Right cardiac atrium (tissue), 5 donors: ENCODE data around the gene HES4. TPM values are rescaled to one million over a fixed set of nuclear protein-coding genes. Genes with fewer than 3 reads are reported as not detected.
"Not testable (repeated sequence)": the region's sequence is repeated elsewhere in the genome, so short reads cannot be mapped to it uniquely, and the experiment has no call there.

ENCODE experiments used
- ATAC-seq, 2 donors: fragments of 200-7000 bp; cut with Tn5 transposase; one replicate each; pipeline versions ENCODE4 v1.8.0 to v1.9.1; 2020; ENCODE audit warnings: moderate library complexity in 2 of 2, mild to moderate bottlenecking in 1 of 2
- DNase-seq, 3 donors: peaks; one replicate each; pipeline ENCODE4 v3.0.0-alpha.2; 2020
- H3K27ac ChIP-seq: one replicate; pipeline ENCODE4 v1.5.1; 2013; ENCODE audit warnings: mild to moderate bottlenecking, low read length, control low read depth, moderate library complexity
- H3K27me3 ChIP-seq: one replicate; pipeline ENCODE4 v1.6.1; 2013; ENCODE audit not compliant: control insufficient read depth, insufficient read depth
- H3K4me1 ChIP-seq: one replicate; pipeline ENCODE4 v1.6.1; 2013; ENCODE audit warnings: low read length; ENCODE audit not compliant: control insufficient read depth, insufficient read depth
- H3K4me3 ChIP-seq: one replicate; pipeline ENCODE4 v1.5.1; 2013; ENCODE audit warnings: low read length, control low read depth
- H3K9me3 ChIP-seq: one replicate; pipeline ENCODE4 v1.6.1; 2013; ENCODE audit warnings: low read length; ENCODE audit not compliant: control insufficient read depth
- WGBS: extraction: QIAGEN DNeasy Blood & Tissue Kit; methylation state at CpG from one replicate; pipeline ENCODE4 v1.1.7; 2013; 5-methylcytosine and 5-hydroxymethylcytosine counted together
- intact Hi-C, 4 donors: fragments of 100-400 bp; cut with DNase I; formaldehyde crosslinking; loops; one replicate each; pipeline versions ENCODE4 v1.11.0 to v1.14.0; 2022 to 2023
- polyA plus RNA-seq: library from polyadenylated mRNA; stranded (reverse); fragments of 200-250 nt; gene quantifications from one replicate; pipeline ENCODE4 v1.2.3, GENCODE V29; 2013
- total RNA-seq, 4 donors: library from RNA; stranded (reverse); fragmentation: NEBNext Ultra II Directional; extraction: Animal tissue kit (Norgen Biotek cat#: 25700); gene quantifications; one replicate each; pipeline ENCODE4 v1.2.1, GENCODE V29; 2021
- donor health status: healthy with polysubstance abuse.
- donor health status: DM: no; HTN: yes; CAD: no.
- donor health status: DM: no; HTN: no; CAD: no.
- donor health status: DM: no; HTN: yes; CAD: no; lungs with severe emphysema.
- donor health status: DM: yes; HTN: yes; CAD: no.

Gene HES4
- total and polyA plus RNA-seq, 5 donors, result 25.7 to 62.5 (median 38.2) TPM

DNA sequence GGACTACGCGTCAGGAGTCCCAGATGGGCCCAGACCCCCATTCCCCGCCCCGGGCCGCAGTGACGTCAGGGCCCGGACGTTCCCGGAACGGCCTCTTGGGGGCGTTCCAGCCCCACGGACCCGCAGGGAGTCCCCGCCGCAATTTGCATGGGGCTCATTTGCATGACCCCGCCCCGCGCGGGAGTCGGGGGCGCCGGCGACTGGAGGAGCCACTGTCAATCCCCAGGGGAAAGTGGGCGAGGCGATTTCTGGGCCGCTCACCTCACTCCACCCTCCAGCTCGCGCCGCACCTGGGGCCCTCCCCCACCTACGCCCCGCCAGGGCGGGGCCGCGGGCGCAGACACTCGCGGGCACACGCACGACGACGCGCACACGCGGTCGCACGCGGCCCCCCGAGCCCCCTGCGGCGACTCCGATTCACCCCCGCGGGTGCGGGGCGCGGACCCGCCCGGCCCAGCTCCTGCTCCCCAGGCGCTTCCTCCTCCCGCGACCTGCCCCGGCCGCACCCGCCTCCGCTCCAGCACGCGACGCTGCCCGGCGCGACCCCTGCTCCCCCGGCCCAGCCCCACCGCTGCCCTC lies 33.2 kb upstream of the HES4 start:
- no peak overlapping the region for H3K27ac ChIP-seq
- H3K4me1 ChIP-seq, result no peaks in the 10 kb centered on the region
- 9% methylated on average over 73 of the region's 73 CpGs for WGBS
- H3K9me3 ChIP-seq, result no peaks in the 10 kb centered on the region
- intact Hi-C loops, result no loop called here
- DNase-seq (peak; percentile 78 to 91 (median 89)), ATAC-seq (peak; percentile 76 to 79)
- peak overlapping the region; percentile 46 for H3K4me3 ChIP-seq
- H3K27me3 ChIP-seq, result no peaks in the 10 kb centered on the region

DNA sequence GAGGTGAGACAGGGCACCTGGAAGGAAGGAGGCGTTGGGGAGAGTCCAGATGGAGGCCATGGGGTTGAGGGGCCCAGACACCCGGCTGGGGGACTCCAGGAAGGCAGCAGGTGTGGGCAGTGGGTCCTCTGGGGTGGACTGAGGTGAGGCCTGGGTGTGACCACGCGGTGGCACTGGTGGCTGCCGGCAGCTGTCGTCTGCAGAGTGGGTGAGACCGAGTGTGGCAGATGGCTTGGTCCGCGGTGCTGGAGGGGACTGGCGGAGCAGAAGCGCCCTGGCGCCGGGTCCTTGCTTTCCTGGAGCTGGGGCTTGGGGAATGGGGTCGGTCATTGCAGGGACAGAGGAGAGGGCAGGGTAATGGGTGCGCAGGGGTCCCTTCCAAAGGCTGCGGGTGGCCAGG lies 32.5 kb upstream of the HES4 start:
- DNase-seq, result peak in 1 of 3 donors; percentile 59
- no peaks in the 10 kb centered on the region for H3K27me3 ChIP-seq
- intact Hi-C loops, result no loop called here

DNA sequence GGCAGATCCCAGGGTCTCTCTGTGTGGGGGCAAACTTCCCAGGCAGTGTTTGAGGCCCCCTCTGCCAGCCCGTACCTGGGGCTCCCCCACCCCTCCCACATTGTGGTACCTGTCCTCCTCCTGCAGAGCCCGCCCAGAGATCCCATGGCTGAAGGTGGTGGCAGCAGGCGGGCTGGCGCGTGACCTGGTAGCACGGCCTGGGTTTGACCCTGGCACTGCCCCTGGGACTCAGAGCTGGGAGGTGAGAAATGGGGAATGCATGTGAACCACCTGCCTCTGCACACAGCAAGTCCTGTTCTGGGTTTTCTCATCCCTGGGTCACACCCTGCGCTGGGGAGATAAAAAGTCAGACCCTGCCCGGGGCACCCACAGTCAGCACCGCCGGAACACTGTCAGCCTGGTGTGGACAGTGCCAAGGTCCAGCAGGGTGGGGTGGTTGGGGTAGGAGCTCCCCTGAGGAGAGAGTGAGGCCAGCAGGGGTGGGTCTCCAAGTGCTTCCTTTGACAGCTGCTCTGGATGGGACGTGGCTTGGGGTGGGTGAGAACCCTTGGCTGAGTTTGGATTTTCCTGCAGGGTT lies 31.9 kb upstream of the HES4 start:
- Histone ChIP-seq H3K9me3 (no peaks in the 10 kb centered on the region), H3K27ac (no peak overlapping the region), H3K4me1 (no peaks in the 10 kb centered on the region), H3K4me3 (no peak overlapping the region), H3K27me3 (no peaks in the 10 kb centered on the region)
- ATAC-seq (peak in 1 of 2 donors; percentile 18), DNase-seq (no peak)
- 80% methylated on average over 11 of the region's 11 CpGs for WGBS
- intact Hi-C loops, result no loop called here

More for the DNA sequence above, 32.5 kb upstream of the HES4 start:
- Histone ChIP-seq H3K4me3 (peak overlapping the region; percentile 46), H3K4me1 (no peaks in the 10 kb centered on the region), H3K9me3 (no peaks in the 10 kb centered on the region), H3K27ac (no peak overlapping the region)
- ATAC-seq, result peak; percentile 58 to 64
- 27% methylated on average over 16 of the region's 16 CpGs for WGBS

DNA sequence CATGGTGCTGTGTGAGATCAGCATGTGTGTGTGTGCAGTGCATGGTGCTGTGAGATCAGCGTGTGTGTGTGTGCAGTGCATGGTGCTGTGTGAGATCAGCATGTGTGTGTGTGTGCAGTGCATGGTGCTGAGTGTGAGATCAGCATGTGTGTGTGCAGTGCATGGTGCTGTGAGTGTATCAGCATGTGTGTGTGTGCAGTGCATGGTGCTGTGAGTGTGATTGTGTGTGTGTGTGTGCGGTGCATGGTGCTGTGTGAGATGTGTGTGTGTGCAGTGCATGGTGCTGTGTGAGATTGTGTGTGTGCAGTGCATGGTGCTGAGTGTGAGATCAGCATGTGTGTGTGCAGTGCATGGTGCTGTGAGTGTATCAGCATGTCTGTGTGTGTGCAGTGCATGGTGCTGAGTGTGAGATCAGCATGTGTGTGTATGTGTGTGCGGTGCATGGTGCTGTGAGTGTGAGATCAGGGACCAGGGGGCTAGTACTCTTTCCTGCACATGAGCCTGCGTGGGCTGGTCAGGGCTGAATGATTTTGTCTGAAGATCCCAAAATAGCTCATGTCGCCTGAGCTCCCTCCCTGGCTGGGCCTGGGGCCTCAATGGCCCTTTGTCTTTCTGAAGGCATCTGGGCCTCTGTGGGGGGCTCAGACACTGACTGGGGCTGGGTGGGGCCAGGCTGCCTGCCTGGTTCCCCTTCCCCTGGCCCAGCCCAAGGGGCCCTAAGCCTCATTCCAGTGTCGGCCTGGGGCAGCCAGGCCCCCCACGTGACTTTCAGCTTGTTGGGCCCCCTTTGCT lies 31.2 kb upstream of the HES4 start:
- ATAC-seq, H3K27ac ChIP-seq, H3K9me3 ChIP-seq, H3K4me1 ChIP-seq, intact Hi-C loops, H3K4me3 ChIP-seq, H3K27me3 ChIP-seq, DNase-seq: not testable (repeated sequence)
- 68% methylated on average over 7 of the region's 7 CpGs for WGBS

DNA sequence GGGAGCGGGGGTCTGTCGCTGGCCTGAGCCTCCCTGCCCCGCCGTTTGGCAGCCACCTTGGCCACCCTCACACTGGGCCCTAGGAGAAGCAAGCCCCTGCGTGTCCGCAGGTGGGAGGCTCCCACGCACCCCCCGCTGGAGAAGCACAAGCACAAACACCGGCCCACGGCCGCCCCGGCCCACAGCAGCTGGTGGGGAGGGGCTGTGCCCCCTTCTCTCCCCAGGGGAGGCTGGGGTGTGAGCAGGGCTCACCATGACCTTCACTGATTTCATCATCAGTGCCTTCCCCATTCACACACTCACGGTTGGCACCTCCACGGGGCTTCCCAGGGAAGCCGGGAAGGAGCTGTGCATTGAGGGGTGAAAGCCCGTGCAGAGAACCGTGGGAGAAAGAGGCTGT lies 27.9 kb upstream of the HES4 start:
- intact Hi-C loops, result no loop called here
- H3K4me1 ChIP-seq, result no peaks in the 10 kb centered on the region
- DNase-seq, result no peak
- no peak overlapping the region for H3K27ac ChIP-seq
- no peak overlapping the region for H3K4me3 ChIP-seq
- ATAC-seq, result no peak
- no peaks in the 10 kb centered on the region for H3K27me3 ChIP-seq
- 86% methylated on average over 17 of the region's 17 CpGs for WGBS
- H3K9me3 ChIP-seq, result no peaks in the 10 kb centered on the region

DNA sequence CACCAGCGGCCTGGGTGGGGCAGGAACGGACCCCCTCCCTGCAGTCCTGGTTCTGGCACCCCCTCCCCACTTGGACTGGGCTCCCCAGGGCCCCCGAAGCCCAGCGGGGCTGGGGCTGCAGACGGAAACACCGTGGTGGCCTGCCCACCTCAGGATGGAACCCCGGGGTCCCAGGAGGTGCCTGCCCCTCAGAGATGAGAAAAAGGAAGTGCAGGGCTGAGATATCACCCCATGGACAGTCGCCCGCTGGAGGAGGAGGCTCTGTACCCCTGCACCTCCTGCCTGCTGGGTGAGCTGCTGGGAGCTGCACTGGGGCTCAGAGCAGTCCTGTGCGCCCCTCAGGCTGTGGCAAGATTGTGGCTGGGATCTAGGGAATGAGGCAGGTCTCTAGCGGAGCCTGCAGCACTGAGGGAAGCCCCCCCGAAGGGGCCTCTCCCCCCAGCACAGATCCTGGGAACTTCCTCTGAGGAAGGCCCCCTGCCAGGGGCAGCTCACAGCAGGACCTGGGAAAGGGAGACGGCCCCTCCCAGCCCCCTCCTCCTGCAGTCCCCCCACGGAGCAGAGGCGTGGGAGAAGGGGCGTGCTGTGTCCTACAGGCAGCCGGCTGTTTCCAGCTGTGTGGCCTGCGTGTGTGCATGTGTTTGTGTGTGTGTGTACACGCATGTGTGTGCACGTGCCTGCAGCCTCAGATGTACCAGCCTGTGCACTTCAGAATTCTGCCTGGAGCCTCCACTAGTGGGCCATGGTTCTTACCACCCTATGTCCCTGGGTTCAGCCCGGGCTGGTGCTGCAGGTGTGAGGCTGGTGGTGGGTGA lies 26.9 kb upstream of the HES4 start:
- ATAC-seq, result no peak
- intact Hi-C loops, result no loop called here
- Histone ChIP-seq H3K4me1 (no peaks in the 10 kb centered on the region), H3K9me3 (no peaks in the 10 kb centered on the region), H3K4me3 (no peak overlapping the region), H3K27ac (no peak overlapping the region), H3K27me3 (no peaks in the 10 kb centered on the region)
- DNase-seq, result no peak
- 65% methylated on average over 21 of the region's 21 CpGs for WGBS

DNA sequence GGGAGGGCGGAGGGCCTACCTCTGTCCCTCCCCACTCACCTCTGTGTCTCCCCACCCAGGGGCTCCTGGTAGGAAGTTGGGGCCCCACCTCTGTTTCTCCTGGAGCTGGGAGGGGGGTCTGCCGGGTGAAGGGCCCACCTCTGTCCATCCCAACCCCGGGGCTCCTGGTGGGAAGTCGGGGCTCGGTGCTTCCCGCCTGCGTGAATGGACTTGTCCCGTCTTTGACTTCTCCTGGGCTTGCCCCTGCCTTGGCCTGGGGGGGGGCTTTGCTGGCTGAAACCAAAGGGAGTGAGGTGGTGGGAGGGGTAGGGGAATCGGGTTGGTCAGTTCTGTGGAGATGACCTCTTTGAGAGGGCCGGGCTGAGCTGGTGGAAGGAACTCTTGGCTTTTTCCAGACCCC lies 25.8 kb upstream of the HES4 start:
- WGBS, result 82% methylated on average over 10 of the region's 10 CpGs
- H3K4me1 ChIP-seq, result no peaks in the 10 kb centered on the region
- intact Hi-C loops, result no loop called here
- no peaks in the 10 kb centered on the region for H3K27me3 ChIP-seq
- peak in 1 of 2 donors; percentile 68 for ATAC-seq
- no peak for DNase-seq
- H3K4me3 ChIP-seq, result no peak overlapping the region
- no peaks in the 10 kb centered on the region for H3K9me3 ChIP-seq
- no peak overlapping the region for H3K27ac ChIP-seq

DNA sequence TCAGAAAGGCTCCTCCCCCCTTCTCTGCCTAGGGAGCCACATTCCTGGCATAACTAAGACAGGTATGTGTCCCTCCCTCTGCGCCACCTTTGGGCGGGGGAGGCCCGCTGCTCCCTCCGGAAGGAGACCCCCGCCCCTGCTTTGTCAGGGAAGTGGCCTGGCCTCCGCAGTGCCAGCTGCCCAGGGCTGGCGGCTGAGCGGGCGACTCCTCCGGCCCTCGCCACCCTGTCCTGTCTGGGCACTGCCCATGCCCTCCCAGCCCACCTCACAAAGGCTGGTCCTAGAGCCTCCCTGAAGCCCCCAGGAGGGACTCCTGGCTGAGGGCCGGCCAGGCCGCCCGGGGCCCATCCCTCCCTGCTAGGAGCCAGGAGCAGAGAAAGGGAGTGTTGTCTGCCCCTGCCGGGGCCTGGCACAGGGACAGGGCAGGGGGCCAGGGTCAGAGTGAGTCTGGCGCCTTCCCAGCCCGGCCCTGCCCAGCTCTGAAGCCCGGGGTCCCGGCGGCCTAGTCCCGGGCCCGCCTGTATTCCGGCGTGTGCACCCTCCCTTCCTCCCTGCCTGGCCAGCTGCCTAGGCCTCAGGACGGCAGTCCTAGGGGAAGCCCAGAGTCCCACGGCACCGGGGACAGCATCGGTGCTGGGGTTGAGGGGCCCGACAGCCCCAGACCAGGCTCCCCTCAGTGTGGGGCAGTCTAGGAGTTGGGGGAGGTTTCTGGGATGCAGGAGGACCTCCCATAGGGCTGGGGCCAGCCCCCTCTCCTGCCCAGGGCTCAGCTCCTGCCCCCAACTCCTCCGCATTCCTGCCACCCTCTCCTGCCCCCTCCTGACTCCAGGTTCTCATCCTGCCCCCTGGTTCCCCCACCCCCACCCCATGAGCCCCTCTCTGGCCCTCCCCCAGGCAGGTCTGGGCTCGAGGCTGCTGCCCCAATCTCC lies 25.1 kb upstream of the HES4 start:
- 47% methylated on average over 31 of the region's 31 CpGs for WGBS
- DNase-seq (peak in 1 of 3 donors; percentile 65), ATAC-seq (peak; percentile 29 to 61)

DNA sequence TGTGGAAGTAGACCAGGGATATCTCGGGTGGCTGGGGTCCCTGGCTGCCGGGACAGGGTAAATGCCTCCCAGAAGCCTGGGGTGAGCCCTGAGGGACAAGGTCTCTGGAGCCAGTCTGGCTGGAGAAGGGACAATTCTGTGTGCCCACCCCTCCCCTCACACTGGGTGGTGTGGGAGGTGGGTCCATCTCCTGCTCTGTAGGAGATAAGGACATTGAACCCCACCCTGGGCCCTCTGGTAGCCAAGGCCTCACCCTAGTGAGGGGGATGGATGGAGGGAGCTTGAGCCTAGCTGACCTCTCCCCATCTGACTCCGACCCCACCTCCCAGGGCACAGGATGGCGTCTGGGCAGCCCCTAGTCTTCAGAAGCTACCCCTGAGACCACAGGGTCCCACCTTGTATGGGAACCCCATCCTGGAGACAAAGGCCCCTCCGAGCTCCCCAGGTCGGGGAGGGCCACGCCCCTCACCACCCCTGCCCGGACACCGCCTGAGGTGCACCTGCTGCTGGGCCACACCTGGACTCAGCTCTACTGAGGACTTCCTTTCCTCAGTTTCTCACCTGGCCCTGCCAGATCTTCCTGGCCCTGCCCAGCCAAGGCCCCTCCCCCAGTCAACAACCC lies 24.4 kb upstream of the HES4 start:
- Histone ChIP-seq H3K27ac (no peak overlapping the region), H3K9me3 (no peaks in the 10 kb centered on the region), H3K4me3 (no peak overlapping the region), H3K27me3 (no peaks in the 10 kb centered on the region), H3K4me1 (no peaks in the 10 kb centered on the region)
- intact Hi-C loops, result no loop called here
- DNase-seq, result peak in 1 of 3 donors; percentile 58
- WGBS, result 92% methylated on average over 9 of the region's 9 CpGs
- ATAC-seq, result no peak

More for the DNA sequence above, 25.1 kb upstream of the HES4 start:
- no peak overlapping the region for H3K27ac ChIP-seq
- H3K4me1 ChIP-seq, result no peaks in the 10 kb centered on the region
- no peaks in the 10 kb centered on the region for H3K9me3 ChIP-seq
- no peak overlapping the region for H3K4me3 ChIP-seq
- intact Hi-C loops, result no loop called here
- no peaks in the 10 kb centered on the region for H3K27me3 ChIP-seq

DNA sequence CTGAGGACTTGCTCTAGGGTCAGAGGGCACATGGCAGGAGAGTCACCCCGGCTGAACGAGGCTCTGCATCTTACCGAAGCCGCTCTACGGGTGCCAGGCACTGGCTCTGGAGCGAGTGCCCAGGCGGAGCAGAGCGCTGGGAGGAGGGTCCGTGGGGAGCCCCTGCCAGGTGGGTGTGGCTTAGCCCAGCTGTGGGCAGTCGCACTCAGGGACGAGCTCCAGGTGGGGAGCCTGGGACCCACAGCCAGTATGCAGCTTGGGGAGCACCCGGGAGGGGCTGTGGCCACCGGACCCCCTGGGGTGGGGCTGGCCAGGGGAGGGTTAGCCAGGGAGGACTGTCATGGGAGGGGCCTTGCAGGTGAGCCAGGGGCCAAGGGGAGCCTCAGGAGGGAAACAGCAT lies 23.8 kb upstream of the HES4 start:
- Histone ChIP-seq H3K4me1 (no peaks in the 10 kb centered on the region), H3K4me3 (no peak overlapping the region), H3K27me3 (no peaks in the 10 kb centered on the region), H3K9me3 (no peaks in the 10 kb centered on the region), H3K27ac (no peak overlapping the region)
- WGBS, result 77% methylated on average over 13 of the region's 13 CpGs
- ATAC-seq, result no peak
- intact Hi-C loops, result no loop called here
- peak in 2 of 3 donors; percentile 60 to 61 for DNase-seq
